Astrocyte (in vitro differentiated cells and primary cell): ENCODE measurements around the gene KCNJ4. TPM values are rescaled to one million over a fixed set of nuclear protein-coding genes. Genes with fewer than 3 reads are reported as not detected.

Experiments used
- total RNA-seq: library from RNA; stranded (reverse); gene quantifications from 2 replicates; pipeline ENCODE4 v1.2.1, GENCODE V29; 2021

KCNJ4 gene
- total RNA-seq, 1 donor from 2014 or later: 0.30 TPM

Other genes starting within 250 kb of the KCNJ4 start
- gene TMEM184B, start 182.2 kb downstream of the KCNJ4 start, total RNA-seq: 109 and 114 TPM in 2 replicates
- gene CSNK1E, start 137.8 kb downstream of the KCNJ4 start, total RNA-seq: 157 and 171 TPM in 2 replicates
- gene KDELR3, start 12.9 kb upstream of the KCNJ4 start, total RNA-seq: 72.6 and 96.0 TPM in 2 replicates
- gene DDX17, start 51.1 kb upstream of the KCNJ4 start, total RNA-seq: 258 TPM in 2 replicates
- gene DMC1, start 115.0 kb upstream of the KCNJ4 start, total RNA-seq: 0.11 TPM in 1 of 2 replicates, not detected in the other
- 2.3 and 3.4 TPM in 2 replicates for gene FAM227A, start 201.2 kb upstream of the KCNJ4 start, total RNA-seq
- gene CBY1, start 201.4 kb upstream of the KCNJ4 start, total RNA-seq: 23.2 TPM in 2 replicates
- 75.9 and 77.8 TPM in 2 replicates for gene TOMM22, start 226.8 kb upstream of the KCNJ4 start, total RNA-seq
- gene JOSD1, start 245.7 kb upstream of the KCNJ4 start, total RNA-seq: 45.6 and 48.0 TPM in 2 replicates